Cardiac fibroblast (primary cell): ENCODE data around the gene PCDHA11.
A peak's percentile ranks its signal among the peaks of the same experiment; 100 is the strongest.
"Not testable (repeated sequence)": the region's sequence is repeated elsewhere in the genome, so short reads cannot be mapped to it uniquely, and the experiment has no call there.

Source experiments
- DNase-seq, 2 donors: peaks; one replicate each; pipeline versions ENCODE4 v3.0.0 to v3.0.0-alpha.2; 2010; ENCODE audit warnings: low read depth in 2 of 2
- H3K4me3 ChIP-seq, 2 donors: replicated peaks in 1 of 2; 1 replicate in 1 of 2; 2 replicates in 1 of 2; pipeline ENCODE4 v1.5.1; 2011; ENCODE audit warnings: low read depth in 2 of 2, low read length in 2 of 2, mild to moderate bottlenecking in 2 of 2, moderate library complexity in 1 of 2
- CTCF ChIP-seq: IDR thresholded peaks from one replicate; pipeline ENCODE4 v1.5.1; 2011; ENCODE audit warnings: low read depth, mild to moderate bottlenecking, low read length, inconsistent platforms

The PCDHA11 gene

GRCh38 chr5:140868721-140869554 lies at the start of gene PCDHA11:
PCDHA11 (plus strand) TSS chr5:140868957; CDS start chr5:140869104, 147 bp downstream.
- peak; percentile 20 for TF ChIP-seq CTCF
- DNase-seq, result peak in 1 of 2 donors; percentile 10
- no peak within 1 kb of the TSS for H3K4me3 ChIP-seq

GRCh38 chr5:140821375-140822280 lies 47.1 kb upstream of the PCDHA11 start, which contains the start of gene PCDHA5:
PCDHA5 (plus strand) TSS chr5:140821613.
- H3K4me3 ChIP-seq, result no peak within 1 kb of the TSS
- peak; percentile 46 for TF ChIP-seq CTCF
- DNase-seq, result peak; percentile 3 to 37

GRCh38 chr5:140822281-140822629 lies 46.5 kb upstream of the PCDHA11 start:
- DNase-seq, result no peak
- no peak overlapping the region for H3K4me3 ChIP-seq
- TF ChIP-seq CTCF, result no peak

GRCh38 chr5:140822969-140823368 lies 45.8 kb upstream of the PCDHA11 start:
- not testable (repeated sequence) for H3K4me3 ChIP-seq, DNase-seq

- no peak for DNase-seq
- no peak overlapping the region for H3K4me3 ChIP-seq
- TF ChIP-seq CTCF, result no peak
Measured at GRCh38 chr5:140823475-140823874, 45.3 kb upstream of the PCDHA11 start.

- no peak for TF ChIP-seq CTCF
- H3K4me3 ChIP-seq, result no peak within 1 kb of the TSS
- DNase-seq, result peak in 1 of 2 donors; percentile 8
Measured at GRCh38 chr5:140827704-140828361, 40.9 kb upstream of the PCDHA11 start, which contains the start of gene PCDHA6. PCDHA6 (plus strand) TSS chr5:140827960; CDS start chr5:140828092, 132 bp downstream.

GRCh38 chr5:140828362-140828737 lies 40.4 kb upstream of the PCDHA11 start:
- TF ChIP-seq CTCF, result no peak
- DNase-seq, result no peak
- no peak overlapping the region for H3K4me3 ChIP-seq

GRCh38 chr5:140829511-140830501 lies 39.0 kb upstream of the PCDHA11 start:
- H3K4me3 ChIP-seq, DNase-seq: not testable (repeated sequence)
